H1 (cell line): Measurements from ENCODE around the gene UBE3B. TPM values are rescaled to one million over a fixed set of nuclear protein-coding genes. Genes with fewer than 3 reads are reported as not detected.

Source experiments
- CTCF ChIA-PET: fragments of 300-600 bp; sonication (Branson Sonifier 250); formaldehyde crosslinking; loops from one replicate; lab custom pipeline; 2021; ENCODE audit not compliant: partially characterized antibody; lab: Charles Lee
- POLR2A ChIA-PET: fragments of 300-600 bp; sonication (Branson Sonifier 250); formaldehyde crosslinking; loops from one replicate; lab custom pipeline; 2021; ENCODE audit warnings: inconsistent platforms; ENCODE audit not compliant: partially characterized antibody; lab: Charles Lee
- DNase-seq, 2 experiments: peaks; one replicate each; pipeline versions ENCODE4 v3.0.0 to v3.0.0-alpha.2; 2010 to 2022; ENCODE audit warnings: low spot score in 2 of 2, low read depth in 1 of 2, mixed read lengths in 1 of 2
- FAIRE-seq: peaks from 2 replicates; lab custom pipeline; 2011; peaks lifted over from hg19 to GRCh38; lab: Jason Lieb, UNC
- H2AFZ ChIP-seq: 2 replicates; pipeline ENCODE4 v1.8.1; 2012; ENCODE audit warnings: low read length, inconsistent platforms
- H2AK5ac ChIP-seq: 2 replicates; pipeline ENCODE4 v1.6.1; 2013; ENCODE audit warnings: low read depth, low read length
- H2BK120ac ChIP-seq: replicated peaks from 2 replicates; pipeline ENCODE3; 2013; ENCODE audit warnings: low read depth, low read length, inconsistent platforms
- H2BK12ac ChIP-seq: 2 replicates; pipeline ENCODE4 v1.6.1; 2013; ENCODE audit warnings: low read depth, low read length
- H2BK15ac ChIP-seq: 2 replicates; pipeline ENCODE4 v1.6.1; 2013; ENCODE audit warnings: low read length
- H2BK20ac ChIP-seq: 2 replicates; pipeline ENCODE4 v1.6.1; 2013; ENCODE audit warnings: low read length
- H2BK5ac ChIP-seq: 2 replicates; pipeline ENCODE4 v1.6.1; 2013; ENCODE audit warnings: low read depth, low read length
- H3K14ac ChIP-seq: 2 replicates; pipeline ENCODE4 v1.6.1; 2013; ENCODE audit warnings: inconsistent platforms; ENCODE audit not compliant: insufficient read length
- H3K18ac ChIP-seq: 2 replicates; pipeline ENCODE4 v1.6.1; 2013; ENCODE audit warnings: low read length; ENCODE audit errors: extremely low read depth
- H3K23ac ChIP-seq: 2 replicates; pipeline ENCODE4 v1.6.1; 2013; ENCODE audit warnings: inconsistent platforms; ENCODE audit not compliant: insufficient read length
- H3K23me2 ChIP-seq: 2 replicates; pipeline ENCODE4 v1.6.1; 2013; ENCODE audit warnings: low read depth, low read length
- H3K27ac ChIP-seq: 2 replicates; pipeline ENCODE4 v1.6.1; 2011; ENCODE audit warnings: low read depth, low read length, inconsistent platforms
- H3K27me3 ChIP-seq, 4 experiments: replicated peaks in 1 of 4; 1 replicate in 1 of 4; 2 replicates in 3 of 4; pipeline versions ENCODE4 v1.6.1 to v1.8.1; 2011 to 2013; ENCODE audit warnings: low read length in 3 of 4, mild to moderate bottlenecking in 3 of 4, inconsistent platforms in 2 of 4, mixed read lengths in 2 of 4, moderate library complexity in 1 of 4; ENCODE audit not compliant: control insufficient read depth in 3 of 4, insufficient read depth in 3 of 4; ENCODE audit errors: extremely low read depth in 1 of 4
- H3K36me3 ChIP-seq, 4 experiments: 2 replicates each; pipeline versions ENCODE4 v1.6.1 to v1.8.1; 2011 to 2013; ENCODE audit warnings: mild to moderate bottlenecking in 4 of 4, low read length in 3 of 4, moderate library complexity in 2 of 4, control low read depth in 1 of 4, inconsistent platforms in 1 of 4; ENCODE audit not compliant: insufficient read depth in 4 of 4, control insufficient read depth in 2 of 4
- H3K4ac ChIP-seq: replicated peaks from 2 replicates; pipeline ENCODE3; 2013; ENCODE audit warnings: low read length, low read depth, mixed read lengths, inconsistent platforms; ENCODE audit not compliant: insufficient read length
- H3K4me1 ChIP-seq, 4 experiments: replicated peaks in 1 of 4; 1 replicate in 1 of 4; 2 replicates in 3 of 4; pipeline versions ENCODE4 v1.6.1 to v1.8.1; 2011 to 2013; ENCODE audit warnings: low read length in 3 of 4, inconsistent platforms in 2 of 4, mixed read lengths in 1 of 4; ENCODE audit not compliant: insufficient read depth in 4 of 4, control insufficient read depth in 3 of 4
- H3K4me2 ChIP-seq, 2 experiments: 2 replicates each; pipeline versions ENCODE4 v1.6.1 to v1.8.1; 2011 to 2013; ENCODE audit warnings: low read depth in 2 of 2, low read length in 2 of 2, control low read depth in 1 of 2, inconsistent platforms in 1 of 2, mild to moderate bottlenecking in 1 of 2; ENCODE audit not compliant: insufficient read depth in 1 of 2
- H3K4me3 ChIP-seq, 4 experiments: fragments of 200-600, 300-600 bp in 1 of 4; sonication (generic), shearing (Covaris generic), sonication (Bioruptor Twin) in 1 of 4; 2 replicates each; pipeline versions ENCODE4 v1.5.1 to v1.8.1; 2011 to 2016; ENCODE audit warnings: low read length in 4 of 4, low read depth in 3 of 4, control low read depth in 2 of 4, inconsistent platforms in 2 of 4, mild to moderate bottlenecking in 2 of 4, mixed read lengths in 1 of 4, moderate library complexity in 1 of 4; ENCODE audit not compliant: insufficient read depth in 2 of 4; ENCODE audit errors: extremely low read depth in 1 of 4
- H3K56ac ChIP-seq: replicated peaks from 2 replicates; pipeline ENCODE3; 2013; ENCODE audit warnings: low read depth, mild to moderate bottlenecking, mixed read lengths, low read length, inconsistent platforms; ENCODE audit not compliant: insufficient read length
- H3K79me1 ChIP-seq: 2 replicates; pipeline ENCODE4 v1.6.1; 2013; ENCODE audit warnings: low read depth, low read length, control low read depth
- H3K79me2 ChIP-seq, 2 experiments: 2 replicates each; pipeline versions ENCODE4 v1.6.1 to v1.8.1; 2012 to 2013; ENCODE audit warnings: low read length in 2 of 2, mild to moderate bottlenecking in 2 of 2, inconsistent platforms in 1 of 2; ENCODE audit not compliant: insufficient read depth in 2 of 2, control insufficient read depth in 1 of 2
- H3K9ac ChIP-seq, 4 experiments: replicated peaks in 1 of 4; 1 replicate in 1 of 4; 2 replicates in 3 of 4; pipeline versions ENCODE4 v1.6.1 to v1.8.1; 2011 to 2013; ENCODE audit warnings: low read depth in 3 of 4, low read length in 3 of 4, control low read depth in 2 of 4, mild to moderate bottlenecking in 2 of 4, moderate library complexity in 2 of 4, inconsistent platforms in 1 of 4; ENCODE audit errors: extremely low read depth in 1 of 4
- H3K9me3 ChIP-seq, 2 experiments: 2 replicates each; pipeline versions ENCODE4 v1.6.1 to v1.8.1; 2012 to 2013; ENCODE audit warnings: mild to moderate bottlenecking in 2 of 2, moderate library complexity in 2 of 2, control low read depth in 1 of 2, inconsistent platforms in 1 of 2, low read depth in 1 of 2, low read length in 1 of 2, mixed read lengths in 1 of 2; ENCODE audit not compliant: insufficient read depth in 2 of 2
- H4K20me1 ChIP-seq, 2 experiments: replicated peaks in 1 of 2; 2 replicates each; pipeline versions ENCODE3 to v1.8.1; 2011 to 2013; ENCODE audit warnings: inconsistent platforms in 2 of 2, low read length in 2 of 2, mild to moderate bottlenecking in 1 of 2; ENCODE audit not compliant: insufficient read depth in 2 of 2, control insufficient read depth in 1 of 2
- H4K5ac ChIP-seq: 2 replicates; pipeline ENCODE4 v1.6.1; 2013; ENCODE audit warnings: low read length, low read depth, mixed read lengths, inconsistent platforms; ENCODE audit not compliant: insufficient read length
- H4K8ac ChIP-seq: 2 replicates; pipeline ENCODE4 v1.8.0; 2013; ENCODE audit warnings: mild to moderate bottlenecking, moderate library complexity, low read length, inconsistent platforms; ENCODE audit not compliant: insufficient read depth; ENCODE audit errors: extremely low read depth
- H4K91ac ChIP-seq: replicated peaks from 2 replicates; pipeline ENCODE3; 2013; ENCODE audit warnings: low read length, mixed read lengths, inconsistent platforms; ENCODE audit not compliant: insufficient read length
- CHD2 ChIP-seq: IDR thresholded peaks from 2 replicates; pipeline ENCODE4 v1.6.1; 2012; ENCODE audit warnings: low read length, improper control_type of control experiment
- EZH2 ChIP-seq: fragments of 200-600 bp; sonication (generic); IDR thresholded peaks from 2 replicates; pipeline ENCODE4 v1.7.1; 2012; ENCODE audit warnings: low read depth, mild to moderate bottlenecking, moderate library complexity, low read length, inconsistent platforms; ENCODE audit not compliant: severe bottlenecking
- SP2 ChIP-seq: IDR thresholded peaks from 2 replicates; pipeline ENCODE4 v1.6.1; 2012; ENCODE audit warnings: mild to moderate bottlenecking, low read length, inconsistent platforms
- WGBS, 2 experiments: shearing (Covaris generic) in 1 of 2; methylation state at CpG; one replicate each; pipeline versions ENCODE4 v1.1.6 to v1.1.7; 2013 to 2015; ENCODE audit warnings: low lambda C conversion rate in 2 of 2, mixed read lengths in 2 of 2, inconsistent platforms in 1 of 2, low coverage in 1 of 2, missing lambda C conversion rate in 1 of 2; ENCODE audit not compliant: insufficient replicate concordance in 2 of 2, insufficient coverage in 1 of 2, insufficient read length in 1 of 2; ENCODE audit errors: extremely low coverage in 1 of 2, missing lambda C conversion rate in 1 of 2; 5-methylcytosine and 5-hydroxymethylcytosine counted together
- polyA plus RNA-seq, 7 experiments: library from polyadenylated mRNA; depleted of rRNA in 3 of 7; stranded (reverse) in 5 of 7; unstranded in 2 of 7; fragments of >200 nt in 5 of 7; fragments of 200-250 nt in 2 of 7; gene quantifications; 1 replicate in 5 of 7; 2 replicates in 1 of 7; 4 replicates in 1 of 7; pipeline versions ENCODE4 v1.2.1 to v1.2.3, GENCODE V29; 2011 to 2013; ENCODE audit warnings: missing spikeins in 2 of 7, mixed read lengths in 2 of 7
- total RNA-seq: library from RNA; stranded (reverse); fragmentation: NEBNext Ultra II Directional; extraction: Animal tissue kit (Norgen Biotek cat#: 25700); gene quantifications from 2 replicates; pipeline ENCODE4 v1.2.1, GENCODE V29; 2021
- TF ChIP-seq, protein P1 (sequence below), 3 experiments: IDR thresholded peaks; 1 replicate in 2 of 3; 2 replicates in 1 of 3; pipeline versions ENCODE4 v1.5.1 to v1.6.1; 2011; ENCODE audit warnings: low read length in 3 of 3, mild to moderate bottlenecking in 3 of 3, inconsistent platforms in 2 of 3, low read depth in 1 of 3, moderate library complexity in 1 of 3; ENCODE audit not compliant: insufficient read depth in 1 of 3; ENCODE audit errors: control extremely low read depth in 1 of 3

The UBE3B gene
- total and polyA plus RNA-seq, 2 of the 8 experiments (the other 6 are each of a cell fraction or from before 2014, with no cell fraction given) = 14.0 to 21.1 TPM

DNA sequence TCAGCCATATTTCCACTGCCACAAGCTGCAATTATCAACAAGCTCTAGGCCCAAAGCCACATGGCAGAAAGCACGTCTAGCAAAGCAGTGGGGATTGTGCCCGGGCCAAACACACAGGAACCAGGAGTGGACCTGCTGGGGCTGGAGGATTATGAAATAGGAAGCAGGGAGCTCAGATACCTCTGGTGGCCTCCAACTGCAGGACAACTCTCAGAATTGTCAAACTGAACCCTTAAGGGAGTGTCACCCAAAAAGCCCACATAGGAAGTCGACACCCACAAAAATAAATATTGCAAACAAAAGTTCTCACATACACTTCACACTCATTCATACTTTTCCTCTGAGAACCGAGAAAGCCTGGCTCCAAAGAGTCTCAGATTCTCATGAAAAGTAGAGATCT lies 26.5 kb upstream of the UBE3B start:
- Histone ChIP-seq H3K4me2 (no peak overlapping the region), H4K8ac (no peak overlapping the region), H3K23ac (no peak overlapping the region), H3K79me2 (peaks cover 0 to 9% of the 10 kb centered on the region in 2 experiments; a peak in 2 of 4 replicates), H3K79me1 (peaks cover 3% of the 10 kb centered on the region), H2BK120ac (no peak overlapping the region), H2BK20ac (no peak overlapping the region), H3K4me1 (no peaks in the 10 kb centered on the region), H3K14ac (no peak overlapping the region), H3K9ac (0 out of 7 replicates have a peak overlapping the region, but pooled peaks of 1 of the 4 experiments have one; percentile 8), H4K20me1 (peaks cover 3 to 7% of the 10 kb centered on the region in 2 experiments), H3K9me3 (no peaks in the 10 kb centered on the region), H2BK5ac (no peak overlapping the region; the same call in 1 of the 2 replicates), H3K18ac (no peak overlapping the region), H3K4me3 (no peak overlapping the region), H2AFZ (no peak overlapping the region), H4K91ac (no peak overlapping the region), H3K56ac (no peak overlapping the region), H3K27ac (no peak overlapping the region), H2BK15ac (no peak overlapping the region), H3K27me3 (no peaks in the 10 kb centered on the region), H3K23me2 (no peaks in the 10 kb centered on the region), H2BK12ac (no peak overlapping the region), H2AK5ac (no peak overlapping the region), H3K4ac (no peak overlapping the region), H3K36me3 (peaks cover 23 to 62% (median 51%) of the 10 kb centered on the region in 4 experiments), H4K5ac (no peak overlapping the region)
- FAIRE-seq = no peak
- CTCF ChIA-PET = interaction anchor here (0.7 to 17.4 kb wide), 16 partner anchors 9 to 323 kb away, joined by 3 to 181 read pairs (median 3); no protein-coding TSS in a partner anchor
- POLR2A ChIA-PET = interaction anchor here (0.8 to 2.1 kb wide), 3 partner anchors 8 to 15 kb away, joined by 3 to 6 read pairs (median 4); no protein-coding TSS in a partner anchor
- WGBS, 2 experiments = 91% methylated on average over 4 of the region's 4 CpGs; no CpG with 5 or more reads in 1 of the 2 experiments
- no peak for DNase-seq
- TF ChIP-seq EZH2 = no peak
- TF ChIP-seq, protein P1, sequence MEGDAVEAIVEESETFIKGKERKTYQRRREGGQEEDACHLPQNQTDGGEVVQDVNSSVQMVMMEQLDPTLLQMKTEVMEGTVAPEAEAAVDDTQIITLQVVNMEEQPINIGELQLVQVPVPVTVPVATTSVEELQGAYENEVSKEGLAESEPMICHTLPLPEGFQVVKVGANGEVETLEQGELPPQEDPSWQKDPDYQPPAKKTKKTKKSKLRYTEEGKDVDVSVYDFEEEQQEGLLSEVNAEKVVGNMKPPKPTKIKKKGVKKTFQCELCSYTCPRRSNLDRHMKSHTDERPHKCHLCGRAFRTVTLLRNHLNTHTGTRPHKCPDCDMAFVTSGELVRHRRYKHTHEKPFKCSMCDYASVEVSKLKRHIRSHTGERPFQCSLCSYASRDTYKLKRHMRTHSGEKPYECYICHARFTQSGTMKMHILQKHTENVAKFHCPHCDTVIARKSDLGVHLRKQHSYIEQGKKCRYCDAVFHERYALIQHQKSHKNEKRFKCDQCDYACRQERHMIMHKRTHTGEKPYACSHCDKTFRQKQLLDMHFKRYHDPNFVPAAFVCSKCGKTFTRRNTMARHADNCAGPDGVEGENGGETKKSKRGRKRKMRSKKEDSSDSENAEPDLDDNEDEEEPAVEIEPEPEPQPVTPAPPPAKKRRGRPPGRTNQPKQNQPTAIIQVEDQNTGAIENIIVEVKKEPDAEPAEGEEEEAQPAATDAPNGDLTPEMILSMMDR (IDR thresholded peaks at IDR 0.05; ENCODE audit: control extremely low read depth in 1 of 3, insufficient read depth in 1 of 3, low read depth in 1 of 3, low read length in 3 of 3) = no peak
- TF ChIP-seq CHD2 = no peak
- no peak for TF ChIP-seq SP2
